Skin epidermis (tissue), 12 donors: ENCODE results near the gene EVX1.

Source experiments
- H3K27ac ChIP-seq, 21 experiments: fragments of 200-600 bp; sonication (generic) in 11 of 21; one replicate each; pipeline ENCODE4 v1.5.0; 2020; ENCODE audit warnings: mild to moderate bottlenecking in 3 of 21, inconsistent platforms in 2 of 21, moderate library complexity in 2 of 21
- H3K4me3 ChIP-seq, 7 experiments: fragments of 200-600 bp; sonication (generic) in 2 of 7; one replicate each; pipeline ENCODE4 v1.5.0; 2020; ENCODE audit warnings: inconsistent platforms in 2 of 7, mild to moderate bottlenecking in 2 of 7, moderate library complexity in 1 of 7

EVX1 gene

DNA sequence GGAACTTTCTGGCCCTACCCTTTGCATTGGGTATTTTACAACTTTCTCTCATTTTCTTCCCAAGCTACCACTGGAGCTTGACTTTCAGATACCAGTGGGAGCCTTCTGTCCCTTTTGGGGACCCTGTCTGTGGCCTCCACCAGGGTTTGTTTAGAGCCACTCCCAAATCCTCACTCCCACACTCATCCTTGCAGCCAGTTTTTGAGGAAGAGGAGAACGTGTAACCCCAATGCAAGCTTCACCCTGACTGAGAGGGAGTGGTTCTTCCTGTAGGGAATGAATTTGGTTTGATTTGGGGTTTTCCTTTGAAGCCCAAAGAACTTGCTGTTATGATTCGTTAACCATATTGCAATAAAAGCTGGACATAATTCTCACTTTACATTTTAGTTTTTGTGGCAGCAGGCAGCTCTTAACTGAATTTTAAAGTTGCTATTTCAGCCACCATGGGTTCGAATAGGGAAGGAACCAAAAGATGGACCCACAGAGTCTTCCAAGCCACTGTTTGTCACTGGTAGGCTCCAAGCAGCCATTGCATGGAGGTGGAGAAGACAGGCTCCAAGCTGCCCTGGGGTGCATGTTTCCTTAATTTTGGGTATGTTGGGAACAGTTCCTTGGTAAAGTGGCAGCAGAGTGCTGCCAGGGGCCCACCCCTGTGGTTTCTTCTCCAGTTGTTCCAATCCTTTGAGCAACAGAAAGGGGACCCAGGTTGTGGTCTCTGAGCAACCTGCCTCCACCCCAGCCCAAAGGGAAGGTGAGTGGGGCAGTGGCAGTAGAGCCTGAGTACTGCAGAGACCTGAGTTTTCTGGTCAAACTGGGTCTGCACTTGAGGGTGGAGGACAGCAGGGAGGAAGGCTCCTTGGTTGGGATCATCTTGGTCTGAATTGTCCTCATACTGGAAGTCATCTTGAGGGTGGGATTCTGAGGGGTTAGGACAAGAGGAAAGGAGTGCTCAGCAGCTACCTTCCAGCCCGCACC lies 5.1 kb downstream of the EVX1 start:
- Histone ChIP-seq H3K27ac (no peak overlapping the region), H3K4me3 (no peak overlapping the region)

DNA sequence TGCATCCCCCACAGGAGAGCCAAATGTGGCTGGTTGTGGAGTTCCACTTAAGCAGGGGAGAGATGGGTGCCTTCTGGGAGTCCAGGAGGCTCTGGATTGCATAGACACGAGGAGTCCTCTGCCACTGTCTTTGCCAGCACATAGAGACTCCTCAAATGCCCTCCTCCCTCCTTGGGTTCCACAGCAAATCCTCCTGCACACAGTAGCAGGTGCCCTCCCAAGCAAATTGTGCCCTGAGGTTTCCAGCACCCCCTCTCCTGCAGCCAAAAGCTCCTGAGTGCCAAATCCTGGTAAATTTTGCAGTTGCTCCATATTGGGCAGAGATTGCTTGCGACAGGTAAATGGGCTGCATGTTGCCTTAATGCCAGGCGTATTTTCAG lies 5.8 kb downstream of the EVX1 start:
- Histone ChIP-seq H3K4me3 (no peak overlapping the region), H3K27ac (no peak overlapping the region)

DNA sequence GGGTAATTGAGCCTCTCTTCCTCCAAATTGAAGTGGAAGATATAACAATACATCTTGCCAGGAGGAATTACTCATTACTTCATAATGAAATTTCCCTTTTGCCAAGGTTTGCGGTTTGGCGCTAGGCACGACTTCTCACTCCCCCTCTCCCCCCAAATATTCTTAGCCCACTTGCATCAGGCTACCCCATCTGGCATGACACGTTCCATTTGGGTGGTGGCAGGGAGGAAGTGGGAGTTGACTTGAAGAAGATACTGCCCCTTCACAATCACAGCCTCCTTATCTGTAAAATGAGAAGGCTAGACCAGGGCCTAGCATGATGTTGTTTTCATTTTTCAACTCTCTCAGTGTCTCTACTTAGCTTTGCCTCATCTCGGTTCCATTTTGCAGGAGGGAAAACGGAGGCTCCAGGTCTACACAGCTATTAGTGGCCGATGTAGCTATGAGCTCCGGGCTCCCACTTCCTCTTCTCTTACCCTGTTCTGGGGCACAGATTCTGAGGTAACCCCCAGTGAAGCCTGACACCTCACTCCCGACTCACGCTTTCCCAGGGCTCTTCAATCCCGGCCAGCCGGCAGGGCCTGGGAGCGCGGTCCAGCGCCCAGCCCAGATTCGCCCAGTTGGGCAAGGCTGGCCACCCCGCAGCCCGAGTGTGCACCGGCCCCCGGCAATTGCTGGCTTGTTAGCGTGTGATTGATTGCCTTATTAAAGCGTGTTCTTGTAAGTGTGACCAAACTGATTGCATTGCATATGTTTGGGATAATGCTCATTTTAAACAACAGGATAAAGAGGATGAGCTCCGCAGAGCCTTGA lies 6.5 kb downstream of the EVX1 start:
- H3K4me3 ChIP-seq, result no peak overlapping the region
- no peak overlapping the region for H3K27ac ChIP-seq

DNA sequence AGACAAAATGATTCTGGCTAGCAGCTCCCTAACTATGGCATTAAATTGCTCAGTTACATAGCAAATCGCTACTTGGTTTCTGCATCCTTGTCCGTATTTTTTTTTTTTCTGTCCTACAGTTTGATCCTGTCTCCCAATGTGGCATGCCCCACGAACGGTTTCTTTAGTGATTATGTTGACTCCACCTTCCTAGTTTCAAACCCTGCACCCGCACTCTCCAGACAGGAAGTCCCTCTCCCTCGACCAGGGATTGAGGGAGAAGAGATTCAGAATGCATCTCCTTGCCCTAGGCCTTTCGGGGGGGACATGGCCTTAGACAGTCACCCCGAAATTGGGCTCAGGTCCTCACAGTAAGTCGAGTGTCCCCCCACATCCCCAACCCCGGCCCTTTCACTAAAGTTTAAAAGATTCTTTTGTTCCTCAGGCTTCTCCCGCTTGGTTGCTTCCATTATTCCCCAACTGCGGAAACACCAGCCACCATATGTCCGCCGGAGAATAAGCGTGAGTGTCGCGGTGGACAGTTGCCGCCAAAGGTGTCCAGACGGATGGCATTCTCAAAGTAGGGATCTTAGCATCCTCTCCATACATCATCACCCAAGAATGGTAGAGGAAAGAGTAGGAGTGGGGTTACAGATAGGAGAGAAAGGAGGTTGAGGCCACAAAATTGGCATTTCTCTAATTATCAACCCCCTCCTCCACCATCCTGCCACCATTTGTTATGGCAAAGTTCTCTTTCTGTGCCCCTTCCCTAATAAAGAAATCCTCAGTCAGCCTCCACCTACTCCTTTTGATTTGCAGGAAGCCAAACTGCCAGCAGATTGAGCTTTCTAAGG lies 7.3 kb downstream of the EVX1 start:
- Histone ChIP-seq H3K27ac (no peak overlapping the region), H3K4me3 (no peak overlapping the region)

DNA sequence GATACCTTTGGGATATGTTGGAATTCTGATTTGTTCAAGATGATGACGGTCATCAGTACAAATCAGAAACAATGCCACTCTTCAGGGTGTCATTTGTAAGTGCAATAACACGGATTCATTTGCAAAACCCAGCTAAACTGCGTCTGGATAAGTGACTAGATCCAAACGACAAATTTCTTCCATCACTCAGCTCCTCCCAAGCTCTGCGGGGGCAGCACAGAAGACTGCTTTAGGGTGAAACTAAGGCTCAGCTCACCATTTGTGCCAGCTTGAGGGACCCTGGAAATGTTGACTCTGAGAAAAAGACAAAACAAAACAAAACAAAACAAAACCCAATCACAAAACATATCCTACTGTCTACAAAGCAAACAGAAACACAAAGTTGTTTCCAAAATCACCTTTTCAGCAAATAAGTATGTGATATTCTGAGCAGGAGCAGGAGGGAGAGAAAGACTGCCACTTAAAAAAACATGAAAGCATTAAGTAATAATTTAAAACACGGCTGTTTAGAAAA lies 8.0 kb downstream of the EVX1 start:
- Histone ChIP-seq H3K27ac (no peak overlapping the region), H3K4me3 (no peak overlapping the region)

DNA sequence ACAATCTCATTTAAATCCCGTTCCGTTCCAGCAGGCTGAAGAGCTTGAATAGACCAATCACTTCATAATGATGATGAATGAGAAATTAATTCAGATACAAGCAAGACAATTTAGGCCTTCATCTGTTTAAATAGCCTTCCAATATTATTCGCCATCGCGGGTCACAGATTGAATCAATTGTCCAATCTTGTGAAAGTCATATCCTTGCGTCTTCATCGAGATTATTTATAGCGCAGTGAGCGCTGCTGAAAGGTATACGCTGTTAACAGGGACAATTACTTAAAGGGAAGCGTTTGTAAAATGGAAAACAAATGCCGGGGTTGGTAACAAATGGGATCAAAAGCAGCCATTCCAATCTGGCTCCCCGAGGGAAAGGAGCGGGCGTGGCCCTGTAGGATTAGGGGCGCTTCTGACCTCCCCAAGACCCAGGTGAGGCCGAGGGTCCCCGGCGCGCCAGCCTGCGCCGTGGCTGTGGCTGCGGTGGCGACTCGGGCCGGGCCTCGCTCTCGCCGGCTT lies 8.6 kb downstream of the EVX1 start:
- Histone ChIP-seq H3K27ac (no peak overlapping the region), H3K4me3 (no peak overlapping the region)

DNA sequence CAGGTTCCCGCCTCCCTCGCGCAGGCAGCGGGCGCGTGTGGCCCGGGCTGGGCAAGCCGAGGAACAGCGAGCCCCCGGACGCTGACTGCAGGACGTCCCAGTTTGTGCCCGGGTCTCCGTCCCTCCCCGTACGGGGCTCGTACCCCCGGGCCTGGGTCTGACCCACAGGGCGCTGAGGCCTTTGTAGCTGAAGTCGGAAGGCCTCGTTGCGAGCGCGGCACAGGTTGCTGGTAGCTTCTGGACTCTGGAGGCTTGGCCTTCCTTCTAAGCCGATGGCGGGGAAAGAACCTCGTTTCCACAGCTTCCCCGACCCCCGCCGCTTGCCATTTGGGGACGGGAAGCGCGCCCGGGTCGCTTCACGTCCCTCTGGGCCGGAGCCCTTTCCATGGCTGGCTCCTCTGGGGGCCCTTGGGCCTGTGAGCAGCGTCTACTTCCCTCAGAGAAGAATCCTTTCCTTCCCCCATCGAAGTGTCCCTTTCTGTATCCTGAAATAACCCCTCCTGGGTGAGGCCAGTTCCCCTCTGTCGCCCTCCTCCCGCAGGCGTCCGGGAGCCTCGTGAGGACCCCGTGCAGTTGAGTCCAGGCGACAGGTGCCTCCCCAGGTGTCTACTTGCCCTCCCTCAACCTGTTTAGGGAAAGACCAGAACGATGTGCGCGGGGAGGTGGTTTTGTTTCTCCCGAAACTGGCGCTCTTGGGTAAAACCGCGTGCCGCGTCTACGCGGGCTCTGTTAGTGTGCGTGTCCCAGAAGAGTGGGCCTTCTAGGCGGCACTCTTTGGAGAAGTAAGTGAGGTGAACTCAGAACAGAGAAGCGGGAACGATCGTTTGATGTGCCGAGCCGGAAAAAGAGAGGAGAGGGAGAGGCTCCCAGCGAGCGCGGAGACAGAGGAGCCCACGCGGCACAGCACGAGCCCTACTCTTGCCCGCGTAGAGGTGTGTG lies 9.3 kb downstream of the EVX1 start:
- H3K27ac ChIP-seq, result no peak overlapping the region
- no peak overlapping the region for H3K4me3 ChIP-seq

DNA sequence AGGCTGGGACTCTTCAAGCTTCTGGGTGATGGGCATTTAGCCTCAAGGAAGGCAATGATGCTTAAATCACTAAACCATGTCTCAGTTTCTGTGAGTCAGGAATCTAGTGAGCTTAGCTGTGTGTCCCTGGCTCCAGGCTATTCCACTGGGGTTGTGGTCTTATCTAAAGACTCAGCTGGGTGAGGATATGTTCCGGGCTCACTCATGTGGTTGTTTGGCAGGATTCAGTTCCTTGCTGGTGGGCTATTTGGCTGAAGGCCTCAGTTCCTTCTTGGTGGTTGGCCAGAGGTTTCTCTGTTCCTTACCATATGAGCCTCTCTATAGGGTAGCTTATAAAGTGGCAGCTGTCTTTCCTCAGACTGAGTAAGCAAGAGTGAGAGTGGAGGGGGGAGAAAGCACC lies 12.0 kb downstream of the EVX1 start:
- Histone ChIP-seq H3K4me3 (no peak overlapping the region), H3K27ac (no peak overlapping the region)

DNA sequence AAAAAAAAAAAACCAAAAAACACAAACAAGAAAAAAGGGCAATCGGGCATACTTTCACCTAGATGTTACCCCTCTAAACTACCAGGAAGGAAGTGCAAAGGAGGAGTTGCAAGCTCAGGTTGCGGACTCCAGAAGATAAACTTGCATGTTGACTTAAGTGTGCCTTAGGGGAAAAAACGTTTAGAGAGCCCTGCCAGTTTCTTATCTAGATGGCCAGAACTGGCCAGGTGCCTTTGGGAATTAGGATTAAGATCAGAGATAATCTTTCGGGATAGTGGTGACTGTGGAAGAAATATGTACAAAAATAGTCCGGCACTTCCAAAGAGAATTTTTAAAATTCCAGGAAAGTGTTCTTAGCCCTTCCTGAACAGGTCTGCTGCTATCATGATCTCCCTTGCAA lies 17.6 kb downstream of the EVX1 start:
- Histone ChIP-seq H3K4me3 (no peak overlapping the region), H3K27ac (no peak overlapping the region)

DNA sequence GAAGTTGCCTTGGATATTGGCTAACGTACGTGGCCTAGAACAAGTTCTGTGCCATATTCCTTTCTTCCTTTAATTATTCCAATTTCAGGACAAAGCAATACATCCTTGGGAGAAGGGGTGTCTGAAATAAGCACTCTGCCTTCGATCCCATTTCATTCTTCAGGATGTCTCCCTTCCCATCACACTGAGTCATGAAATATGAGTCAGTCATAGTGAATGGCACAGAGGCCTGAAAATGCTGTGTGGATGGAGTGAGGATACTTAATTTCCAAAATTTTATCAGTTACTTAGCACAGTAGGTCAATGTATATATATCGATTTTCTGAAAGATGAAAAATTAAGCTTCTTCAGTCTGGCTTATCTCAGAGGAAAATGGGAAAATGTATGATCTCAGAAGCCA lies 19.5 kb downstream of the EVX1 start:
- Histone ChIP-seq H3K4me3 (no peak overlapping the region), H3K27ac (no peak overlapping the region)

DNA sequence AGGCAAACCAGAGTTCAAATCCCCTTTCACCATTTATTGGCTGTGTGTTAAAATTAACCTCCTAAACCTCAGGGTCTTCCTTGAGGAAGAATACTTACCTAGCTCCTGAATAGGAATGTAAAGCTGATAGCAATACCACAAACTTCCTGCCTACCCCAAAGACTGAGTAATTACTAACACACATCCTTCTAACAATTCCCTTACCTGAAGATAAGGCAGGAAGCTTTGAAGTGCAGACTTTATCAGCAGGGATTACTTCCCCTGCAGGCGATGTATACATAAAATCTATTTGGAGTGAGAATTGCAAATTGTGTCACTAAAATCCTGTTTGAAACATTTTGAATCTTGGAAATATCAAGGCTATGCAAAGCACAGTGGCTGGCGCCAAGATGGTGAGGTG lies 21.2 kb downstream of the EVX1 start:
- Histone ChIP-seq H3K27ac (no peak overlapping the region), H3K4me3 (no peak overlapping the region)

DNA sequence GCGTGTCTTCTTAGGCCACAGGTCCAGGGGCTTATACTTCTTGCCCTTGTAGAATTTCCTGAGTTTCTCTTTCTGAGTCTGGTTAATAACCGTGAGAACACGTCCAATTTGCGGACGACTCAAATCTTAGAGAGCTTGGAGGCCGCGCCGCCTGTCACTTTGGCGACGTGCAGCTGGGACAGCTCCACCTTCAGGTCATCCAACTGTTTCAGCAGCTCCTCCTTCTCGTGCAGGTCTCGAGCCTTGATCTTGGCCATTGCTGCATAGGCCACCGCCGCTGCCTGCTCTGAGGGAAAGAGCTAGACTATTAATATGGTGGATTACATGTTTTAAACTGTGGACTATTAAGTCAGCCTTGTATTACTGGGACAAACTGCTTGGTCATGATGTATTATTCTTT lies 26.9 kb downstream of the EVX1 start:
- no peak overlapping the region for H3K4me3 ChIP-seq
- no peak overlapping the region for H3K27ac ChIP-seq

DNA sequence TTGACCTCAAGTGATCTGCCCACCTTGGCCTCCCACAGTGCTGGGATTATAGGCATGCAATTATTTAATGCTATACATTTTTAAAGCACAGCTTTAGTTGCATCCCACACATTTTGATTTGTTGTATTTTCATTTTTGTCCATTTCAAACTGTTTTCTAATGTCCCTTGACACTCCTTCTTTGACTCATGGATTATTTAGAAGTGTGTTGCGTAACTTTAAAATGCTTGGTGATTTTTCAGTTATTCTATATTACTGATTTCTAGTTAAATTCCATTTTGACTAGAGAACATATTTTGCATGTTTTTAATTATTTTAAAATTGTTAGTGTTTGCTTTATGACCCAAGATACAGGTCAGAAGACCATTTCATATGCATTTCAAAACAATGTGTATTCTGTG lies 28.8 kb downstream of the EVX1 start:
- Histone ChIP-seq H3K27ac (no peak overlapping the region), H3K4me3 (no peak overlapping the region)

DNA sequence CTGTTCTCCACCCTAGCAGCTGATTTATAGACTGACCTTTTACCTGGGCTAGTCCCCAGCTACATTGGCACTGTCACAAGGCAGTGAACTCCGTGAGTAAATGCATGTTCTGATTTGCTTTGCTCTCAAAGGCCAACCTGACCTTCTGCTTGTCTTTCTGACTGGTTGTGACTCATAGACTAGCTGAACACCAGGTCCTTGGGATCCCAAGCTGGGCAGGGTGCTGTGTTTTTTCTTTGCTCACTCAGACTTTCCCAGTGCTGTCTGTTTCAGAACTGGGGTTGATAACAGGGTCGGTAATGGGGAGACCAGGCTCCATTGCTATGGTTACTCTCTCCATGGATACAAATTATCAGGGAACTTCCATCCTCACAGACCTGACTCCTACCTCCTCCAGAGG lies 35.0 kb downstream of the EVX1 start:
- no peak overlapping the region for H3K27ac ChIP-seq
- no peak overlapping the region for H3K4me3 ChIP-seq

DNA sequence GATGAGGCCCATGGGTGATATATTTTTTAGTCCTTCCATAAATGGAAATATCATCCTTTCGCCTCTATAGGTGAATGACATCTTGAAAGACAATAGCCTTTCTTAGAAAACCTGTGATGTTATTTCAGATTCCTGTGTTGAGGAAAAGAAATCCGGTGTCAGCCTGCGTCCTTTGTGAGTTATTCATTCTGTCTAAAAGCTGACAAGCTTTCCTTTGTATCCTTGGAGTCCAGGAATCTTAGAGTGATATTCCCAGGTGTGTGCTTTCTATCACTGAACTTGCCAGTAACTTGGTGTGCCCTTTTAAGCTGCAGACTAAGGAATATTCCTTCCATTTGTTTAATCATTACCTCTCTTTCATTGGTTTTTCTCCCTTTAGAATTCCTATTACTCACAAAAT lies 41.0 kb downstream of the EVX1 start:
- H3K27ac ChIP-seq, result no peak overlapping the region
- H3K4me3 ChIP-seq, result no peak overlapping the region

DNA sequence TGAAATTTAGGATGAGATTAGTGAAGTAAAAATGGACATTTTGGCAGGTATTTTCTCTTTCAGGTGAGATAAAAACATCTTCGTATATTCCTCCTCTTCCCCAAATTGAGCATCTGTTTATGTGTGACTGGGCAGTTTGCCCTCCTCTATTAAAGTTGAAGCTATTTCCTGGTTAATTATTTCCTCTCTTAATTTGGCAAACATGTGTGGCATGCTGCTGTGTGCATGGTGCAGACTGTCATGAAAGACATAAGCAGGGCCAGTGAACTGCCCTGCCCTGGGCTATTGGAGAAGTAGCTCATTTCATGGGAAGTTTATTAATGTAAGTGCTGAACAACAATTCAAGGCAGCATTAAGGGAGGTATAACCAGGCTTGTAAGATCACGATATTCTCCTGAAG lies 52.6 kb downstream of the EVX1 start:
- Histone ChIP-seq H3K4me3 (no peak overlapping the region), H3K27ac (no peak overlapping the region)

DNA sequence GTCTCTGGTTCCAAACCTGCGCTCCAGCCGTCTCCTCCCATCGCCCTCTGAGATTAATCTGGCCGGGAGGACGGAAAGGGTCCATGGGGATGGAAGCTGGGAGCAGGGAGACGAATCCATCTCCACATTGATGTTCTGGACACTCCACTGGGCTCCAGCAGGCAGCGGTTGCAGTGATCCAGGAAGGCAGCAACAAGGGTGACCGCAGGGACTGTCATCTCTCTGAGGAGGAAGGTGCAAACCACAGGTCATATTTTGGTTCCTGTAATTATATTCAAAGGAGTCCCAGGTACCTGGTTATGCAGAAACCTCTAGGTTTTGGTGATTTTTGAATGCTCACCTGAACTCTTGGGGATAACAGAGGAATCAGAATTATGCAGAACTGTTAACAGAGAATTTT lies 54.8 kb downstream of the EVX1 start:
- Histone ChIP-seq H3K27ac (no peak overlapping the region), H3K4me3 (no peak overlapping the region)
